Measurements from ENCODE around the gene TBCK.

- no peak for TF ChIP-seq CTCF (conservative IDR thresholded peaks at IDR 0.05; ENCODE audit: low read length)
- no peak for TF ChIP-seq EZH2phosphoT487 (IDR thresholded peaks at IDR 0.05; ENCODE audit: borderline replicate concordance)
Measured at GRCh38 chr4:106056914-106057313, 259.1 kb downstream of the TBCK start.

All from Loucy (cell line).